Omental fat pad (tissue), 4 donors: Measurements from ENCODE around the gene GPR42. TPM values are rescaled to one million over a fixed set of nuclear protein-coding genes. Genes with fewer than 3 reads are reported as not detected.
"Not testable (repeated sequence)": the region's sequence is repeated elsewhere in the genome, so short reads cannot be mapped to it uniquely, and the experiment has no call there.

Source experiments
- ATAC-seq: fragments of 150-250 bp; one replicate; pipeline ENCODE4 v1.9.1; 2016; ENCODE audit warnings: mild to moderate bottlenecking, moderate library complexity; ENCODE audit not compliant: low FRiP score
- DNase-seq: peaks from one replicate; pipeline ENCODE4 v3.0.0-alpha.2; 2019; ENCODE audit warnings: low spot score
- total RNA-seq, 4 donors: library from RNA; depleted of rRNA; stranded (reverse); fragments of >200 nt; gene quantifications; one replicate each; pipeline ENCODE4 v1.1.0, GENCODE V29; 2016
- TF ChIP-seq, protein P1 (sequence below), 3 donors: fragments of 450-650 bp; IDR thresholded peaks; one replicate each; pipeline ENCODE4 v1.5.1; 2016 to 2017; ENCODE audit warnings: antibody characterized with exemption in 3 of 3, mild to moderate bottlenecking in 3 of 3, moderate library complexity in 2 of 3

Gene GPR42
- total RNA-seq, 4 donors from 2014 or later, result 0.37 to 0.79 TPM; not detected in 2

DNA sequence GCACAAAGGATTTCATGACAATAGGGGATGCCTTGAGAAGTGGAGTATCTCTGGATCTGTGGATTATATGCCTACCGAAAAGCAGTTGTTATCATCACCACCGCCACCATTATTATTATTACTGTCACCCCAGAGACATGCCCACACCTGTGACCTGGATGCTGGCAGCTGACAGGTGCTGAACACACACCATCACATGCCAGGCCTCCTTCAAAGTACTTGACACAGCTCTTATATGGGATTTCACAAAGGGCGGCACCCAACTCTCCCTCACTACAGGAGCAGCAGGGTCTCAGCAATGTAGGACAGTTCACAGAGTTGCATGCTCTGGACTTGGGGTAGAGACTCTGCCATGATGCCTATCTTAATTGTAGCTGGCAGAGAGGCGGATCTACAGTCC lies 5.6 kb upstream of the GPR42 start:
- TF ChIP-seq, protein P1, sequence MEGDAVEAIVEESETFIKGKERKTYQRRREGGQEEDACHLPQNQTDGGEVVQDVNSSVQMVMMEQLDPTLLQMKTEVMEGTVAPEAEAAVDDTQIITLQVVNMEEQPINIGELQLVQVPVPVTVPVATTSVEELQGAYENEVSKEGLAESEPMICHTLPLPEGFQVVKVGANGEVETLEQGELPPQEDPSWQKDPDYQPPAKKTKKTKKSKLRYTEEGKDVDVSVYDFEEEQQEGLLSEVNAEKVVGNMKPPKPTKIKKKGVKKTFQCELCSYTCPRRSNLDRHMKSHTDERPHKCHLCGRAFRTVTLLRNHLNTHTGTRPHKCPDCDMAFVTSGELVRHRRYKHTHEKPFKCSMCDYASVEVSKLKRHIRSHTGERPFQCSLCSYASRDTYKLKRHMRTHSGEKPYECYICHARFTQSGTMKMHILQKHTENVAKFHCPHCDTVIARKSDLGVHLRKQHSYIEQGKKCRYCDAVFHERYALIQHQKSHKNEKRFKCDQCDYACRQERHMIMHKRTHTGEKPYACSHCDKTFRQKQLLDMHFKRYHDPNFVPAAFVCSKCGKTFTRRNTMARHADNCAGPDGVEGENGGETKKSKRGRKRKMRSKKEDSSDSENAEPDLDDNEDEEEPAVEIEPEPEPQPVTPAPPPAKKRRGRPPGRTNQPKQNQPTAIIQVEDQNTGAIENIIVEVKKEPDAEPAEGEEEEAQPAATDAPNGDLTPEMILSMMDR (IDR thresholded peaks at IDR 0.05), result no peak

DNA sequence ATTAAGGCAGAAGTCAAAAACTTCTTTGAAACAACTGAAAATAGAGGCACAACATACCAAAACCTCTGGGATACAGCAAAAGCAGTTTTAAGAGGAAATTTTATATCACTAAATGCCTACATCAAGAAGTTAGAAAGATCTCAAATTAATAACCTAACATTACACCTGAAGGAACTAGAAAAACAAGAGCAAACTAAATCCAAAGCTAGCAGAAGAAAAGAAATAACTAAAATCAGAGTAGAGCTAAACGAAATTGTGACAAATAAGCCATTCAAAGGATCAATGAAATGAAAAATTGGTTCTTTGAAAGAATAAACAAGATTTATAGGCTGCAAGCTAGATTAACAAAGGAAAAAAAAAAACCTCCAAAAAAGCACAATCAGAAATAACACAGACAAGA lies 2.5 kb upstream of the GPR42 start:
- TF ChIP-seq, protein P1 (IDR thresholded peaks at IDR 0.05), result no peak
- no peak for ATAC-seq
- no peak for DNase-seq

More for the DNA sequence above, 5.6 kb upstream of the GPR42 start:
- DNase-seq (no peak), ATAC-seq (no peak)

DNA sequence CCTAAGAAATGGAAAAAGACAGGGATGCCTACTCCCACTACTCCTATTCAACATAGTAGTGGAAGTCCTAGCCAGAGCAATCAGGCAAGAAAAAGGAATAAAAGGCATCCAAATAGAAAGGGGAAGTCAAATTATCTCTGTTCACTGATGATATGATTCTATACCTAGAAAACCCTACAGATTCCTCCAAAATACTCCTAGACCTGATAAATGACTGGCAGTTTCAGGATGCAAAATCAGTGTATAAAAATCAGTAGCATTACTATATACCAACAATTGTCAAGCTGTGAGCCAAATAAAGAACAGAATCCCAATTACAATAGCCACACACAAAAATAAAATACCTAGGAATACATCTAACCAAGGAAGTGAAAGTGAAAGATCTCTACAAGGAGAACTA lies 1.3 kb upstream of the GPR42 start:
- ATAC-seq (no peak), DNase-seq (no peak)
- TF ChIP-seq, protein P1 (IDR thresholded peaks at IDR 0.05), result no peak

DNA sequence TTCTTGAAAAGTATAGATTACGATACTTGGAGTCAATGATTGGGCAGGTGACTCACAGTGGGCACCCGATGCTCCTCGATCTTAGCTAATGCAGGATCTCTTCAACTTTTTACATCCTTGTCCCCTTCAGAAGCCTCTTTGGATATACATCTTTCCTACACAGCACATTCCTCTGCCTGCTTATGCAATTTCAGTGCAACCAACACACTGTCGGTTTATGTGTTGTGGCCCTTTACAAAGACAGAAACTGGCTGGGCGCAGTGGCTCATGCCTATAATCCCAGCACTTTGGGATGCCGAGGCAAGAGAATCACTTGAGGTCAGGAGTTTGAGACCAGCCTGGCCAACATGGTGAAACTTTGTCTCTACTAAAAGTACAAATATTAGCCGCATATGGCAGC lies 2.6 kb downstream of the GPR42 start:
- TF ChIP-seq, protein P1 (IDR thresholded peaks at IDR 0.05), result no peak
- ATAC-seq (no peak), DNase-seq (no peak)

DNA sequence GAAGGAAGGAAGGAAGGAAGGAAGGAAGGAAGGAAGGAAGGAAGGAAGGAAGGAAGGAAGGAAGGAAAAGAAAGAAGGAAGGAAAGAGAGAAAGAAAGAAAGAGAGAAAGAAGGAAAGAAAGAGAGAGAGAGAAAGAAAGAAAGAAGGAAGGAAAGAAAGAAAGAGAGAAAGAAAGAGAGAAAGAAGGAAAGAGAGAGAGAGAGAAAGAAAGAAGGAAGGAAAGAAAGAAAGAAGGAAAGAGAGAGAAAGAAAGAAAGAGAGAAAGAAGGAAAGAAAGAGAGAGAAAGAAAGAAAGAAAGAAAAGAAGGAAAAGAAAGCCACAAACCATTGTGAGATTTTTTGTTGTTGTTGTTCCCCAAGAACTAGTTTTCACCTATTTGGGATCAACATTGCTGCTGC lies 3.2 kb downstream of the GPR42 start:
- not testable (repeated sequence) for DNase-seq, ATAC-seq

DNA sequence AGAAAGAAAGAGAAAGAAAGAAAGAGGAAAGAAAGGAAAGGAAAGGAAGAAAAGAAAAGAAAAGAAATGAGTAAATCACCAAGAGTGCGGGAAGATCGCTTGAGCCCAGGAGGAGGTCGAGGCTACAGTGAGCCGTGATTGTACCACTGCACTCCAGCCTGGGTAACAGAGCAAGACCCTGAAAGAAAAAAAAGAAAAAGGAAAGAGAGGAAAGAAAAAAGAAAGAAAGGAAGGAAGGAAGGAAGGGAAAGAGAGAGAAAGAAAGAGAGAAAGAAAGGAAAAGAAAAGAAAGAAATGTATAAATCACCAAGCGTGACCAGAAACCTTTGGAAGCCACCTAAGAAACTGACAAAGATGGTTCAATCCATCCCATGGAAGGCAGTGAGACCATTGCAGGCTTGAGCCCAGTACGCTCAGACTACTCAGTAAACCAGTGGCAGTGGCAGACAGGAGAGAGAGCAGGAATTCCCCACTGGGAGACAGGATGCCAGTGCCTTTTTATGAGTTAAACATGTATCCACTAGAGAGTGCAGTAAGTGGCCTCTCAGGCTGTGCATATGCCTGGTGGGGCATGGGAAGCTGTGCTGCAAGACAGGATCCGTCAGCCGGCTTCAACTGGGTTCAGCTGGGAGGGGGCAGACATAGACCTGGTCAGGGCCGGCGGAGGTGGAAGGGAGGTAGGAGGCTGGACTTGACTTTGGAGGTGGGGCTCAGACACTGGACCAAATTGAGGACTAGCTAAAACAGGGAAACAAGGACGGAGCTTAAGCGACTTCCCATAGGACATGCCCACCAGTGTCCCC lies 4.8 kb downstream of the GPR42 start:
- ATAC-seq (no peak), DNase-seq (no peak)

DNA sequence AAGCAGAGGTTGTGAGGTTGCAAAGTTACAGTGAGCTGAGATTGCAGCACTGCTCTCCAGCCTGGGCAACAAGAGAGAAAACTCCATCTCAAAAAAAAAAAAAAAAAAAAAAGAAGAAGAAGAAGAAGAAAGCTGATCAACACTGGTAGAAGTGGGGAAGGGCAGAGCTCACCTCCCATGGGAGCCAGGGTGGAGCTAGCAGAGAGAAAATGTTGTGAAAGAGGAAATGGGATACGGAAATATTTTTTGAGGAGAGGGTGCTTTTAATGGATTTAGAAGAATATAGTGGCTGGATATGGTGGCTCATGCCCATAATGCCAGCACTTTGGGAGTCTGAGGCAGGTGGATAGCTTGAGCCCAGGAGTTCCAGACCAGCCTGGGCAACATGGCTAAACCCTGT lies 6.8 kb downstream of the GPR42 start:
- TF ChIP-seq, protein P1 (IDR thresholded peaks at IDR 0.05), result no peak
- ATAC-seq (no peak), DNase-seq (no peak)

More for the DNA sequence above, 4.8 kb downstream of the GPR42 start:
- TF ChIP-seq, protein P1 (IDR thresholded peaks at IDR 0.05), result no peak
